Fibroblast of the conjunctiva (primary cell): ENCODE data around the gene AFF3.

Source experiments
- DNase-seq: peaks from one replicate; pipeline ENCODE4 v3.0.0-alpha.2; 2010; ENCODE audit warnings: low read depth

AFF3 gene

DNA sequence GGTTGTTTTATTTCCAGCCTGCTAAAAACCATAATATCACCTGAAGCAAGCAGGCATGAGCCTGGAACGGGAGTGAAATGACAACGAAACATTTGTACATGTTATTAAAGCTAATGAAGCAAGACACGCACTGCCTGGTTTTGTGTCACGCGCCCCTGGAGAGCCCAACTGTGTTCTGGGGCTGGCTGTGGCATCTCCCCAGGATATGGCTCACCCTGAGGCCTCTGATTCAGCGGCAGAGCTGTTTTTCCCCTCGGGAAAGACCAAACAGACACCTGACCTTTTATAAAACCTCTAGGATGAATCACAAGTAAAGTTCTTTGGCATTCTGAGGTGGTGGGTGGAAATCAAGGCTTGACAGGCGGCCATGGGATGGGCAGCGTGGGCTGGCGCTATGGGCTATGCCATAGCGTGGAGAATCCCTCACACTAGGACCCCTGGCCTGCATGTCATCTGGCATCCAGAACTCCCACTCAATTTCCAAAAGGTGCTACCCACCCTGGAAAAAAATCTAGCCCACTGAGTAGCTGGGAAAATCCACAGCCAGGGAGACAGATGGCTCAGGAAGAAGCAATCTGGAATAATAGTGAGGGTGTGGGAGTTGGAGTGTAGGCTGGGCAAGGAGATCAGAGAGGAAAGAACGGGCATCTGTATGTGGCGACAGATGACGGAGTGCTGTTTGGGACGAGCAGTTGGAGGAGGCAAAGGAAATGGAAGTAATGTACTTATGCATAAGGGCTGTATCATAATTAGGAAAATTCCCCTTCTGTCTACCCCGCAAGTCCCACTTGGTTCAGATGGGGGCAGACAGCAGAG, 262.0 kb downstream of the AFF3 start:
- no peak for DNase-seq

DNA sequence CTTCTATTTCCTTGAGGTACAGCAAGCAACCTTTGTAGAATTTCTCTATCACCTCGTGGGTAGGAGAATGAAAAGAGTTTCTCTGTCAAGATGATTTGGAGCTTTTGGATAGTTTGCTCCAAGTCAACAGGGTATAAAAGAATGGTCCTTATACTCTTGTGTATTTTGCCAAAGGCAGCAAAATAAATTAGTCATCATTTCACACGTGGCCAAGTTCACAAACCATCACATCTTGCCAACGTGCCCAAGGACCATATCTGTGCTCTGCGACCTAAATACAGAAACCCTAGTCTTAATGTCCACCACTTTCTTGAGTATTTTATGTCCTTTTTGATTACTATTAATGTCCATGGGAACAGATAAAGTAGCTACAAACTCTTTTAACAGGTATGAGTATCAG, 262.9 kb downstream of the AFF3 start:
- no peak for DNase-seq

DNA sequence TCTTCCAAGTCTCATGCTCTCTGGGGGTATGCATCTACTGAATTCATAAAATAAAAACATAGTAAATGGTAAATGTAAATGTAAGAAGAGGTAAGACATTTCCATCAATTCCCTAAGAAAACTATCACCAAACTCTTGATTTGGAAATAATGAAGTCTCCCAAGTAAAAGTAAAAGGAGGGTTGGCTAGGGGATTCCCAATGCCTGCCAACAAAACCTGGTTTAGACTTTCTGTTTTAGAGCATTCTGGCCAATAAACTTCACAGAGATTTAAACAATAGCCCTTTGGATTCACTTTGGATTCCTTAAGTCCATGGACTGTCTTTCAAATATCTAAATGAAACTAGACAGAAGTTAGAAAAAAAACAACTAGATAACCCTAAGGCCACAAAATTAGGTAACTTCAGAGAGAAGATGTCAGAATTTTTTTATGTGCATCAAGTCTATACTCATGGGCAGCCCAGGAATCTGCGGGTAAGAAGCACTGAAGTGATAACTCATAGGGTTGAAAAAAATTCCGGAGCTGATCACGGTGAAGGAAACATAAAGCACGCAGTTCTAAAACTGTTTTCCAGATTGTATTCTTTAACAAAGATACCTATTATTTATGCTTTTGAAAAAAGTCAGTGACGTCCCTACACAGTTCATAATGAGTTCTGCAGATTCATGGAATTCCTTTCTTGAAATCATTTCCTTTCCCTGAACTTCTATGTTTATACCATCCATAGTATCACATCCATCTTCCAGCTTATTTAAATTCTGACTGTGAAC, 263.6 kb downstream of the AFF3 start:
- DNase-seq, result no peak

DNA sequence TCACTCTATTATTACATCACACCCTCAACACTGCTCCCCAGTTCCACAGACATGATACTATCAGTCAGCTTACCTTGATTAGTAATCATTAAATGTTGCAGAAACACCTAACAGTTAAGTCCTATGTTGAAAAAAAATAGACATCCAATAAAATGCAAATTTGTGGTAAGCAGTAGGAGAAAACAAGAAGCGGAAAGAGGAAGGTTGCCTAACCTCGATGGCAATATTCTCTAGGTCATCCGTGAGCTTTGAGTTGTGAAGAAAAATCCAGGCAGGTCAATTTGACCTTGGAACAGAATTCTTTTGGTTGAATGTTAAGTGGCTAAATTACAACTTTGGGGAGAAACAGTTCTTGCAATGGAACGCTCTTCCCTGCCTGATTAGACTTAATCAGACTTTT, 264.4 kb downstream of the AFF3 start:
- DNase-seq, result no peak

DNA sequence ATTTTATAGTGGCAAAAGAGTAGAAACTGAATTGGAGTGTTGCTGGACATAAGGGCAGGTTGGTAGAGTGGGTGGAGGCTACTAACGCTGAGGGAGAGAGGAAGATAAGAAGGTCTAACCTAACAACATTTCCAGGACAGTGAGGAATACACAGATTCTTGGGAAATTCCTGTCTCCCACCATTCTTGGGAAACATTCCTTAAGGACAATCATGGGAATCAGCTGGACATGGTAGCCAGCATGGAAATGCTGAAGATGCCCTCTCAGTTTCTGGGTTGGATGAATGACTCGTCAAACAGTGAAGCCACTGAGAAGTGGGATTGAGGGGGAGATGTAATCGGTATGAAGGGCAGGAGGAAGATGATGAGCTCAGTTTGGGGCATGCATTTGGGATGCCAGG, 265.4 kb downstream of the AFF3 start:
- no peak for DNase-seq

DNA sequence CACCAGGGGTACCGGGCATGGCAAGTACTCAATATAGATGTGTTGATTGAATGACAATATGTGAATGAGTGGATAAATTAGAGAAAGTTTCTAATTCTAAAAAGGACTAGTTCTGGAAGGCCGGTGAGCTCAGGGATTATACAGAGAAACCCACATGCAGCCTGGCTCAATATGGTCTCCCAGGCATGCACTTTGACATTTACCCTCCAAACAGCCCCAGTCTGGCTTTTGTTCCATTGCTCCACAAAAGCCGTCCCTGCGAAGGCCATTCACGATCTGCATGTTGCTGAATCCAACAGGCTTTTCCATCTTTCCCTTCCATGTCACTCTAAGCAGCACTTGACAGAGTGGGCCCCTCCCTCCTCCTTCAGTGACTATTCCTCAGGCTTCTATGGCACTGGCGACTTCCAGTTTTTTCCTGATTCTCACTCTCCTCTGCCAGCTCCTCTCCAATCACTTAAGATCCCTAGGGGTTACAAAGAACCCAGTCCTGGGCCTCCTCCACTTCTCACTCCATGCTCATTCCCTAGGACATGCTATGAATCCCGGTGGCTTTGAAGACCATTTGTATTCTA, 266.7 kb downstream of the AFF3 start:
- DNase-seq, result no peak

DNA sequence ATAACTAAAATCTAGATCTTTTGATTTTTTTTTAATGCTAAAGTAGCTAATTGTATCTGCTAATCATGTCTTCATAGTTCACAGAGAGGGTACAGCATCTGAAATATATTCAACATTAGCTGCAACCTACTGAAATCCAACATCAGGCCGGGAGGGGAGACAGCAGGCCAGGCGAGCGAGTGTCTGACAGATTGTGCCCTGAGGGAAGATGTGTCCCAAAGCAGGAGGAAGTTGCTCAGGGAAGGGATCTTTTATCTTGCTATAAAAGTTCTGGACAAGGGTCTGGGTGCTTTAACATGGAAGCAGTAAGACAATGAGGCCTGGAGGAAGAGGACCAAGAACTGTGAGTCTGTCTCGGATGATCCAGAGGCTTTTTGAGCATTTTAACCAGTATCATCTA, 274.1 kb downstream of the AFF3 start:
- DNase-seq, result no peak

DNA sequence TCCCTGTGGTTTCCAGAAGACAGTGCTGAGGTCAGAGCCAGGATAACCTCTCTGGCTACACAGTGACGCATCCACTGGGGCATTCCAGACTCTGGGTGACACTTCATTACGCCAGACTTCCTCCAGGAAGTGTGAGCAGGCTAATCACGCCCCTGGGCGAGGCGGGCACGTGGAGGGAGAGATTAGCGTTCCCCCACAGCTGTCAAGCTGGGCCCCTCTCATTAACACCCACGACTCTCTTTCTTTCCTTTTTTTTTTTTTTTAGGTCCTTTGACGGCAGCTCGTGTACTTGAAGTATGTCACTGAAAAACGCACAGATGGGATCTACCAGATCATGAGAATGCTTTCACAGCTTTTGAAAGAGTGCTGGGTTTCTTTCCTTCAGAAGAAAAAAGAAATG, 274.6 kb downstream of the AFF3 start:
- DNase-seq, result no peak

DNA sequence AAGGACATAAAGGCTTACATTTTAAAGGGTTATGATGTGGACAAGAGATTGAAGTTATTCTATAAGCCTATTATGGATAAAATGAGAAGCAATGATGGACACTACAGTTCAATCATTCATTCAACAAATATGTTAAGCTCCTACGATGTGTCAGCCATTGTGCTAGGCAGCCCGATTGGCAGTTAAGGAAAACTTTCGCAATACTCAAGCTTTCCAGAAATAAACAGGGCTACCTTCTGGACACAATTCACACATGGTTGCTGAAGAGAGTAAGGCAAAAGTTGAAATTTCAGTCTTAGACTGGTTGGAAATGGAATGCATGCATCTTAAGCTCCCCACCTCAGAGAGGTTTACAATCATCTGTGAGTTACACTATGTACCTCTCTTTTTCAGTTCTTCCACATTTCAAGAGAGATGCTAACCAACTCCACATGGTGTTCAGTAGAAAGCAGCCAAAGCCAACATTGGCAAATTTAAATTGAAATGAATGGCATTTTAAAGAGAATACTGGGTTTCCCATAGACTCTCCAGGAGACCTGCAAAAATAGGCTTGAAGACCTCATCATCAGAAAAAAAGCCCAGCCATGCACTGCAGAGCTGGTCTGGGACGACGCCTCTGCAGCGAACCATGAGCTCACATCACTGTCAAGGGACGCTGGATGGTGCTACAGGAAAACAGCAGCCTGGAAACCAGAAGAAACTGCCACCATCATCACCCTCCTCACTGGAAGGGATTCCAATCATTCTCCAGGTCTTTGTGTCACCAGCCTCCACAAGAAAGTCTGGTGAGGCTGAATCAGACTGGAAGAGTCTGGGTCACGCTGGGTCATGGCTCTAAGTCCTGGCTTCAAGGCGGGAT, 276.3 kb downstream of the AFF3 start:
- peak; percentile 78 for DNase-seq

DNA sequence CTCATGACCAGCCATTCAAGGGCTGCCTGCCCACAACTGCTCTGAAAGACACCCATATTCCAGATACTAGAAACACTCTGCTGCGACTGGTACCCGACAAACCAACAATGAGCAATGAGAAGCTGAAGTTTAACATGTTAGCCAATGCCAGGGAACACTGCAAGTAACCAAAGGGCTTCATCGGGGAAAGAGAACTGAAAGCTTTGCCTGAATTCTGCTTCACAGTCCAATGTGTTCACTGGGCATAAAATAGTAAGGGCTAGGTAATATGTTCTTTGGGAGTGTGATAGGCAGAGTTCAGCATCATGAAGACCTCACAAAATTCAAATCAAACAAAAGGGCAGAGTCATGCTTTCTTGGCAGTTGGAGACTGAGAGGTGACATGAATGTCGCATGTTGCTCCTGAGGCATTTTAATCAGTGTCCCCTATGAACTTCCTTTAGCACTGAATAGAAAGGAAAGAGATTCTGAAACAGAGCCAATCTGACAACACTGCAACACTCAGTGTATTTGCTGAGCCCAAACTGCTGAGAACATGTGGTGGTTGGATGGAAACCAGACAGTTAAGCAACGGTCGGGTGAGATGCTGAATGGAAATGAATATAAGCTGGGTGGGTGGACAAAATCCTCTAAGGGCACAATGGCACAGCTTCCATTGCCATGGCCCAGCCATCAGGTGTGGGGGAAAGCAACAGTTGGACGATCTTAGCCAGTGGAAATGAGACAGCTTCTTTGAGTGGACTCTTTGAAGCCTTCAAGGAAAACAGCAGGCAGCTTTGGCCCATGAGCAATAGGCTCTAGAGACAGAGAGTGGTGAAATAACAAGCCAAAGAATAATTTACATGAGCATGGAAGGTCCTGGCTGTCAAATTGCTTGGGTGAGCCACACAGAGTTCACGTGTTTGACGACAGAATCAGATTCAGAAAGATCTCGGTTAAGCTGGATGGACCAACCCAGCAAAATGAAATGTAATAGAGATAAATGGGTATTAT, 277.5 kb downstream of the AFF3 start:
- peak; percentile 41 for DNase-seq

DNA sequence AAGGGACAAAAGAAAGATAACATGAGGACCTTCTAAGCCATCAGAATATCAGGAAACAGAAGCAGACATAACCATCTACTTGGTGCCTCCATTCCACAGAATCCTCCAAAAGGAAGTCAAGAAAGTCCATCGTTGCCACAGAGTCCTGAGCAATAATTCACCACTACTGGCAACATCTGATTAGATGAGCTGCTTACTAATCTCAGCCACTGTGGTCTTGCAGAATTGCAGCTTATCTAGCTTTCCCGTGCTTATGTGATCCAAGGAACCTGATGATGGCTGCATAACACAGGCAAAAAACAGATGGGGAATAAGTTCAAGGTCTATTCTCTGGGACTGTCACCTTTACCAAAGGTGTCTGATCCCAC, 278.5 kb downstream of the AFF3 start:
- DNase-seq, result no peak

DNA sequence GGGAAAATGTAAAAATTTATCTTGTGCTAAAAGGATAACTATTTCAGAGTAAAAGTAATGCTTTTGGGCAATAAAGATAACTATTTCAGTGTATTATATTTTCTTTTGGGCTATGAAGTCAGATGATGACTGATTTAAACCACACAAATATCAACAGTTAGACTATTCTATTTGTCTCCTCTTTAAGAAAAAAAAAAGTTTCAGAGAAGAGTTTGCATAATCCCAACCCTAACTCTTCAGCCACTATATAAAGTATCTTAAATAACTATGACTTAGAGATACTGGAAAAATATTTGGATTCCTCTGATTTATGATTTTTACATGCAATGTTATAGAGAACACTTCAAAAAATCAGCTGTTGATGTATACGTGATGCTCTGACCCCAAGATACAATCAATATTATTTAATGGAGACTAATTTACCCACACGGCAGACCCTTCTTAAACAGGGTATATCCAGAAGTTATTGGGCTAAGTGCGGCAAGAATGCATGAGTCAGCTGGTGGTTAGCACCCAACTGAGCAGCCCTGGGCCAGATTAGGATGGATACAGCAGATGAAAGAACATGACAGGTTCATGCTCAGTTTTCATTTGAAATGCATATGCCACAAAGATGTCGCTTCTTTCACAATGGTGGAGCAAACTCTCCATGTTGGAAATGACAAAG, 279.0 kb downstream of the AFF3 start:
- no peak for DNase-seq

DNA sequence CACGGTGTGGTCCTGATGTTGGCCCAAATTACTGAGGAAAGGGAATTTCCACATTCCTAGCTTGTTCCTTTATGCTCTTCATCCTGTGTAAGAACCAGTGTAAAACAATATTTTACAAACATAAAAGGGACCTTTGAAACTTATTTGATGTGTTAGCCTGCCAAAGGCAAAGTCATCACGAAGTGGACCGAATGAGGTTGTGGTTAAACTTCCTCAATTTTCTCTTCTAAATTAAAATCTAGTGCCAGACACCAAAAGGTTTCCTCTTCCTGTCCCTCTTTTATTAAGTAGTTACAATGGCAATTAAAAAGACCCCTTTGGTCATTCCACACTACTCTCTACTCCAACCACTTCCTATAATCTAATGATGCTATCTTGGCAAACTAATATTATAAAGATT, 279.8 kb downstream of the AFF3 start:
- DNase-seq, result no peak

DNA sequence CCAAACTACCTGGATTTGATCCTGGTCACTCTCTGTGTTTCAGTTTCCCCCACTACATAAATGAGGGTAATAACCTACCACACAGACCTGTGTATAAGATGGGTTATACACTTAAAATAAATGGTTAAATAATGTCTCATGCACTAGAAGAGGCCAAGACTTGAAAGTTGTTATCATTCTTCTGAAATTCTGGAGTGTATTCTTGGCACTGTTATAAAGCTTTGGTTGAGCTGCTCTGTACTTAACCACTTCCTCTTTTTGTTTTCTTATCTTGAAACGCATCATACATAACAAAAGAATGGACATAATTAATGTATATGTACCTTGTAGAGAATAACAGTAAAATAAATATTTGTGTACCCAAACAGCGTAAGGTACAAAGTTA, 281.0 kb downstream of the AFF3 start:
- DNase-seq, result no peak

DNA sequence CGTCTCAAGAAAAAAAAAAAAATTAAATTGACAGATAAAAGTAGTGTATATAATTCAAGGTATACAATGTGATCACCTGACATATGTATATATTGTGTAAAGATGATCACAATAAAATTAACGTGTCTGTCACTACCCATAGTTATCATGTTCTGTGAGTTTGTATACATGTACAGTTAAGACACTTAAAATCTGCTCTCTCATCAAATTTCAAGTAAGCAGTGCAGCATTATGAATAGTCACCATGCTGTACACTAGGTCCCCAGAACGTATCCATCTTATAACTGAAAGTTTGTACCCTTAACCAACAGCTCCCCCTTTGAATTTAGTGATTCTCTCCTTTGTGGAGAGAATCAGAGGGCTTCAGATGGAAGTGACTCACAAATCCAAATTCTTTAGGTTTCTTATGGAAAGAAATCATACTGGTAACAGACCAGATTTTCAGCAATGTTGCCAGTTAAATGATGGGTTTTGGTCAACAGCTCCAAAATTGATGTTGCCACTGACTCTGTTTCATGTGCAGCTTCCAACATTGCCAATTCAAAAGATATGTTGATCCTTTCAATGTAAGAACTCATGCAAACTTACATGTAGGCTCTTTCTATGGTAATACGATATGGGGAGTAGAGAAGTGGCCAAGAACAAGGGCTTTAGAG, 281.5 kb downstream of the AFF3 start:
- no peak for DNase-seq

DNA sequence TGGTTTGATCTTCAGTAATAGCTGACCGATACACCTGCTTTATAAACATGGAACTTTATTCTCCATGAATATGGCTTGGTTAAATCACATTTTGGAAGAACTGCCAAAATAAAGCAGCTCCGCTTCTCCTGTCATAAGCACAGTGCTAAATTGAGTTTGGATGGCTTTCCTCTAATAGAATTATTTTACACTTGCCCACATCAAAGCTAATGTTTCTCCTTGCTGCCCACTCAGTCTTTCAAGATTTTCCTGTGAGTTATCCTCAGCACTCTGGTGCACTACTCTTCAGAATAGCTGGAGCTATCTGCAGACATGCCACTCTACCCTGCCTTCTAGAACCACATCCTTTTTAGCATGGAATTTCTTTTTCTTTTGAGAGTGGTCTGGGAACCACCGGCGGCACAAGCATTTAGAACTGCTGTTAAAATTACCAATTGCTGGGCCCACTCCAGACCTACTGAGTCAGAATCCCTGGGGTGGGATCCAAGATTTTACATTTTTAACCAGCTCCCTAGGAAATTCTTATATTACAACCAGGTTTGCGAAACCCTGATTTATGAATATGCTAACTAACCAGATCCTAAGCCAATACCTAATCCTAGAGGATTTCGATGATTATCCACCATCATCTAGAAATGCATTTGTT, 283.3 kb downstream of the AFF3 start:
- no peak for DNase-seq

DNA sequence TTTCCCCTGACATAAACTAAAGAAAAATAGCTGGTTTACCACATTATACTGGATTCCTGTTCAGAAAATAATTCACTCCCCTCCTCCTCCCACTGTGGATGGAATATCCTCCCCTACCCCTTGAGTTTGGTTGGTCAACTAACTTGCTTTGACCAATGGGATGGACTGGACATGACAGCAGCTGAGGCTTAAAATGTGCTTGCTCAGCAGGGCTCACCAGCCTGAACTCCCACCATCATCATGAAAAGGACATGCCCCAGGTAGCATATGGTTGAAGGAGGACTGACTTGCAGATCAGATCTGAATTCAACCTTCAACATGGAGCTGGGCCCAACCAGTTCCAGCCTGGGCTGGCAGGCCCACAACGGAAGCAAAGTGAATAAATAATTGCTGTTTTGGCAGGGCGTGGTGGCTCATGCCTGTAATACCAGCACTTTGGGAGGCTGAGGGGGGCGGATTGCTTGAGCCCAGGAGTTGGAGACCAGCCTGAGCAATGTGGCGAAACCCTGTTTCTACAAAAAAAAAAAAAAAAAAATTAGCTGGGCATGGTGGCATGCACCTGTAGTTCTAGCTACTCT, 284.4 kb downstream of the AFF3 start:
- no peak for DNase-seq

DNA sequence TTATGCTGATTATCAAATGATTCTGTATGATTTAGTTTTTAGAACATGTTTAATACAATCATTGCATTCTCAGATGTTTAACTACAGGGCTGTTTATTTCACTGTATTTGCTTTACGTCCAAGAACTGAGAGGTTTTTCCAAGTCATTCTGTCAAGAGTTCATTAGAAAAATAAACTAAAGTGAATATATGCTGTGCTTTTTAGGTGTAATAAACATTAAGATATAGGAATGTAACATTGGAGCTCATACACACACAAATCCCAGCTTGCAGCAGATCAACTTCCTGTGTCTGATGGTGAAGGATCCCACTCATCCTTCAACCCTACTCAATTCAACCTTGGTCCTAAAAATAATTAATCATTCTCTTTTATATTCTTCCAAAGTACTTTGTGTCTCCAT, 285.0 kb downstream of the AFF3 start:
- no peak for DNase-seq

DNA sequence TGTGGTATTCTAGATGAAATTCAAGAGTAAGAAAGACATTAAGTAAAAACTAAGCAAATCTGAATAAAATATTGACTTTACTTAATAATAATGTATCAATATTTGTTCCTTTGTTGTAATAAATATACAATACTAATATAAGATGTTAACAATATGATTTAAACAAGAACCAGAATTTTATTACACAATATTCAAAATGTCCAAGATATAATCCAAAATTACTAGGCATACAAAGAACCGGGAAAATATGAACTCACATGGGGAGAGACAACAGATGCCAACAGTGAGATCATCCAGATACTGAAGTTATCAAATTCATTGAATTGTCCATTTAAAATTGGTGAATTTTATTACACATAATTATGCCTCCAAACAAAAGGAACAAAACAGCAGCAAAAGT, 286.3 kb downstream of the AFF3 start:
- no peak for DNase-seq
